T47D (cell line): Measurements from ENCODE around the gene SLC35G2.
"Not testable (repeated sequence)": the region's sequence is repeated elsewhere in the genome, so short reads cannot be mapped to it uniquely, and the experiment has no call there.

ENCODE experiments used
- DNase-seq, 2 experiments: peaks; one replicate each; pipeline versions ENCODE4 v3.0.0 to v3.0.0-alpha.2; 2011 to 2012; ENCODE audit warnings: low read depth in 1 of 2, low spot score in 1 of 2
- JUND ChIP-seq: IDR thresholded peaks from 2 replicates; pipeline ENCODE4 v1.6.1; 2012; ENCODE audit warnings: low read depth
- in situ Hi-C: cut with HindIII; loops from 2 replicates; pipeline ENCODE4 v1.10.0; 2016; ENCODE audit warnings: low sequenced_read_pairs, low pct_unique_long_range_greater_than_20kb

The SLC35G2 gene

GRCh38 chr3:136838641-136839555 lies 20.0 kb downstream of the SLC35G2 start:
- TF ChIP-seq JUND: no peak
- DNase-seq: no peak
- in situ Hi-C loops: no loop called here

GRCh38 chr3:136839556-136839931 lies 20.6 kb downstream of the SLC35G2 start:
- in situ Hi-C loops: no loop called here
- no peak for TF ChIP-seq JUND
- no peak for DNase-seq

GRCh38 chr3:136840252-136840651 lies 21.3 kb downstream of the SLC35G2 start:
- in situ Hi-C loops: no loop called here
- no peak for TF ChIP-seq JUND
- DNase-seq: no peak

GRCh38 chr3:136842294-136842693 lies 23.4 kb downstream of the SLC35G2 start:
- no peak for DNase-seq
- TF ChIP-seq JUND: no peak
- in situ Hi-C loops: no loop called here

- TF ChIP-seq JUND: no peak
- DNase-seq: no peak
- in situ Hi-C loops: no loop called here
Observed at GRCh38 chr3:136844724-136845123, 25.8 kb downstream of the SLC35G2 start.

GRCh38 chr3:136852180-136852579 lies 33.3 kb downstream of the SLC35G2 start:
- DNase-seq: no peak
- TF ChIP-seq JUND: no peak
- in situ Hi-C loops: no loop called here

GRCh38 chr3:136856665-136857064 lies 37.7 kb downstream of the SLC35G2 start:
- DNase-seq: no peak
- no peak for TF ChIP-seq JUND
- in situ Hi-C loops: no loop called here

GRCh38 chr3:136858381-136858780 lies 39.5 kb downstream of the SLC35G2 start:
- DNase-seq: no peak
- TF ChIP-seq JUND: no peak
- in situ Hi-C loops: no loop called here

GRCh38 chr3:136860541-136860940 lies 41.6 kb downstream of the SLC35G2 start:
- no peak for DNase-seq
- no peak for TF ChIP-seq JUND
- in situ Hi-C loops: no loop called here

- DNase-seq: peak; percentile 96 to 99
- no peak for TF ChIP-seq JUND
- in situ Hi-C loops: no loop called here
Observed at GRCh38 chr3:136861890-136862616, 43.1 kb downstream of the SLC35G2 start, which contains the start of gene NCK1. Gene NCK1, plus strand, starts transcription at chr3:136862208. Its CDS starts 65,794 bp downstream, at chr3:136928002.

GRCh38 chr3:136862617-136863322 lies 43.8 kb downstream of the SLC35G2 start:
- peak; percentile 44 to 82 for DNase-seq
- in situ Hi-C loops: no loop called here
- TF ChIP-seq JUND: no peak

- in situ Hi-C loops: no loop called here
- TF ChIP-seq JUND: no peak
- no peak for DNase-seq
Observed at GRCh38 chr3:136869282-136869681, 50.4 kb downstream of the SLC35G2 start.

- in situ Hi-C loops, DNase-seq: not testable (repeated sequence)
Observed at GRCh38 chr3:136872258-136872657, 53.3 kb downstream of the SLC35G2 start.

- DNase-seq, in situ Hi-C loops: not testable (repeated sequence)
Observed at GRCh38 chr3:136879510-136879909, 60.6 kb downstream of the SLC35G2 start.
